Erythroblast (primary cell): Measurements from ENCODE around the gene NPB.

Experiments
- GATA1 ChIP-seq: IDR thresholded peaks from 2 replicates; pipeline ENCODE4 v1.6.1; 2011; ENCODE audit warnings: low read depth, mild to moderate bottlenecking, control low read depth, low read length, moderate library complexity
- POLR2A ChIP-seq: IDR thresholded peaks from 2 replicates; pipeline ENCODE4 v1.6.1; 2011; ENCODE audit warnings: mild to moderate bottlenecking, low read length

DNA sequence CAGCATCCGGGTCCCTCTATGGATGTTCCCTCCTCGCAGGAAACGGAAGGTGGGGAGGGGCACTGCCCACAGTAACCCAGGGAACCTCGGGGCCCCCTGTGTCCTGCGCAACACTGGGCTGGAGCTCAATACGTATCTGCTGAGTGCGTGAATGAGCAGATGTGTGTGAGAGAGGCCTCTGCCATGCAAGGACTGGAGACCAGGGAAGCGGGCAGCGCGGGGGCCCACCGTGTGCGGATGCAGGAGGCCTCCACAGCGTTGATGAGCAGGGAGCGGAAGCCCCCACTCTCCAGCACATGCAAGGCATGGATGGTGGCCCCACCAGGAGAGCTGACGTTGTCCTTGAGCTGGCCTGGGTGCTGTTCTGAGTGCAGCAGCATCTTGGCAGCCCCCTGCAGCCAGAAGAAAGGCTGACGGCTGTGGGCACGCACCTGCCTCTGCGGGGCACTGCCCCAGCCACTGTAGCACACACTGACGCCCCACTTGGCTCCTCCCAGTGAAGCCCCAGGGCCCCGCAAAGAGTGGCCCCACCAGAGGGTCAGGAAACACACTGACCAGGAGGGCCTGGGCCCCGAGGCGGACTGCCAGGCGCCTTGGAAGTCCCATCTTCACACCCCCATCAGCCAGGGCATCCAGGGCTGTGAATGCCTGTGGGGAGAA lies 32.2 kb downstream of the NPB start:
- TF ChIP-seq GATA1 (no peak), POLR2A (no peak)
